Stimulated activated CD4-positive, alpha-beta T cell treated with anti-CD3 and anti-CD28 coated beads, Interleukin-15, amount 100 ng/mL, for 48 hours (primary cell): ENCODE data around the gene LDB2.
"Not testable (repeated sequence)": the region's sequence is repeated elsewhere in the genome, so short reads cannot be mapped to it uniquely, and the experiment has no call there.

ENCODE experiments used
- DNase-seq, 2 donors: peaks; one replicate each; pipeline ENCODE4 v3.0.0-alpha.2; 2020; ENCODE audit warnings: low read depth in 2 of 2

LDB2 gene

GRCh38 chr4:16544869-16545268 lies 353.6 kb downstream of the LDB2 start:
- DNase-seq, result no peak

DNA sequence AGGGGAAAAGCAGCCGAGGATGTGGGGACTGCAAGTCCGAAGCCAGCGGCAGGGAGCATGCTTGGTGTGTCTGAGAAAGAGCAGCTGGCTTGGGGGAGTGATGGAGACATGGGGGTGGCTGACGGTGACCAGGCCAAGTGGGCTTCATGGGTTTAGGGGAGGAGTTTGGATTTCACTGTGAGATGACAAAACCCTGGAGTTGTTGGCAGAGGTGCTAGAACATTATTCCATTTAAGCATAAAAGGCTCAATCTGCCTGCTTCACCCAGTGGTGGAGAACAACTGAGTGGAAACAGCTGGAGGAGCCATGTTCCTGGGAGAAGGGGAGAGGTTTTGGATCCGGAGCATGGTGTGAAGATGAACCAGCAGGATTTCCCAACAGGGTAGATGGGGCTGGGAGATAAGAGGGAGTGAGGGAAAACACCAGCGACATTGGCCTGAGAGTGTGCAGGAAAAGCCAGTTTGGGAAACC lies 354.2 kb downstream of the LDB2 start:
- DNase-seq, result no peak

GRCh38 chr4:16537926-16538325 lies 360.5 kb downstream of the LDB2 start:
- DNase-seq, result no peak

- no peak for DNase-seq
Measured at GRCh38 chr4:16532240-16532970, 366.0 kb downstream of the LDB2 start.

- no peak for DNase-seq
Measured at GRCh38 chr4:16530688-16531635, 367.5 kb downstream of the LDB2 start.

DNA sequence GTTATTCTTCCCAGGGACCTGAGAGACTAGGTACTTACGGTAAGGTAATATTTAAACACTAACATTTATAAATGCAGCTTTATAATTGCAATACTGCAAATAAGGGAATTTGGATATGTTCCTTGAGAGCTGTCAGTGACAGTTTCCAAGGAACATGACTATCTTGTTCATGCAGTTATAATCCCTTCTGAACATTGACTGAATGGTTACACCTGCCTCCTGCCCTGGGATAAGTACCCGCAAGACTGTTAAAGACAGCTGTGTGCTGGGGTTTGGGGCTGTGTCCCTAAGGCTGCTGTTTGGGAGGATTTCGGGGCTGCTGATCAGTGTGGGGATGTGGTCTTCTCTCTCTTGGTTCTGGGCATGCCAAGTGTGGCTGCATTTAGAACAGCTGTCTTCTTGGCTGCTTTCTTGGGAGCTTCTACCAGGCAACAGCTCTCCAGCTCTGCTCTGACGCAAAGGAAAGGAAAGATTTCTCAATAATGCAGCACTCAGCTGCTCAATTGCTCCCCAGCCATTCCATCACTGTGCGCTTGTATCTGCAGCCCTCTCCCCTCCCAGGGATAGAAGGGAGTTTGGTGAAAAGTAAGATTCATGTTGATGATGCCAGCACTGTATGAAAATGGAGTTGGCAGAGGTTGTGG lies 373.4 kb downstream of the LDB2 start:
- no peak for DNase-seq

GRCh38 chr4:16524406-16524805 lies 374.0 kb downstream of the LDB2 start:
- no peak for DNase-seq

GRCh38 chr4:16523526-16523925 lies 374.9 kb downstream of the LDB2 start:
- DNase-seq, result not testable (repeated sequence)

- DNase-seq, result no peak
Measured at GRCh38 chr4:16521156-16521915, 377.1 kb downstream of the LDB2 start.

DNA sequence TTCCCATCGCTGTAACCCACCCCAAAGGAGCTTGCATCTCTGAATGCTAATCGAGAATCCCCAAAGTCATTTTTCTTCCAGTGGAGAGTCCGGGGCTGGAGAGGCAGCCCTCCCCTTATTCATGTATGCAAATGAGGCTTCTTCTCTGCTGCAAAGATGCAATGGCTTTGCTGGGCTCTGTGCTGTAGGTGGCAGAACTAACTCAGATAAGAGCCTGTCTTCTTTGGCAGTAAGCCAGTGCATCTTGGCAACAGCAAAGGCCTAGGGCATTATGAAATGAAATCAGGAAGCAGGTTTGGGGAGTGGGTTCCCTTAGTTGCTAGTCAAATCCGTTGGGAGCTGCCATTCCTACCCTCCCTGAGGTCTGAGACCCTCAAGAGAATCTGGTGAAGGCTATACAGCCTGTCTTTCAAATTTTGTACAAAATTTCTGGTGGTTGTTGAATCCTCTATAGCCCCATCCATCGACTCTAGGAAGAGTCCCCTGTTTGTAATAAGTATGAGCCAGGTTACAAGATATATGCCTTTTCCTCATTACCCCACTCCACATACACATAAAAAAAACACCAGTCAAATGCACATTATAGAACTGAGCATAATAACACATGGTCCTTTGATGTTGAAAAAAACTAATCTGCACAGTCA lies 381.5 kb downstream of the LDB2 start:
- DNase-seq, result no peak

DNA sequence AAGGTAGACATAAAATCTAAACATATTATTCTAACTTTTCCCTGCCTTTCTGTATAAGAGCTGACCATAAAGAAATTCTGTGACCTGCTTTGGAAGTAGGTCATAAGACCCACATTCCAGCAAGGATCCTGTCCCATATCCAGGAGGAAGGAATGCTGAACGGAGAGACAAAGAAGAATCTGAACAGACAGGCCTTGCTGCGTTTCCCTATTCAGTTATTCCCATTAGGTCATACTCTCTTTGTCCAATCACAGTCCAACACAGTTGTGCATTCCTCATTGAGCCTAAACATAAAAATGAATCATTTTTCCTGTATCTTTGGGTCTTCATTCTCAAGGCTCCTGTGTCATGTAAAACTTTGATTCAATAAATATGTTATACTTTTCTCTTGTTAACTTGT lies 384.6 kb downstream of the LDB2 start:
- DNase-seq, result no peak

- no peak for DNase-seq
Measured at GRCh38 chr4:16508968-16509367, 389.5 kb downstream of the LDB2 start.

DNA sequence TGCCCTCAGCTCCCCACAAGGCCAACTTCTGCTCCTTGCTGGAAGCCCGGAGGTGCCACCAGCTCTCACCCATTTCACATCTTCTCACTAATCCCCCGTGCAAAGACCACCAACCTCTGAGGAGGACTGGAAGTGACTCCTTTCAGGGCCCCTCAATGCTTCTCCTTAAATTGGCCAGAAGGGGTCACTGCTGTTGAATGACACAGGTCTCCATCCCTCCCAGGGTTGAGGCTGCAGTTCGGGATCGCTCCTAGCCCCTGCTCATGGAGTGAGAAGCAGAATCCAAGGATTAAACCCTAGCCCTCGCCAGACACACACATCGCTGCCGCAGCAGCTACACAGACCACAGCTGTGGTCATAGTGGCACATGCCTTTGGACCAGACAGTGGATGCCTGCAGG lies 392.7 kb downstream of the LDB2 start:
- no peak for DNase-seq

DNA sequence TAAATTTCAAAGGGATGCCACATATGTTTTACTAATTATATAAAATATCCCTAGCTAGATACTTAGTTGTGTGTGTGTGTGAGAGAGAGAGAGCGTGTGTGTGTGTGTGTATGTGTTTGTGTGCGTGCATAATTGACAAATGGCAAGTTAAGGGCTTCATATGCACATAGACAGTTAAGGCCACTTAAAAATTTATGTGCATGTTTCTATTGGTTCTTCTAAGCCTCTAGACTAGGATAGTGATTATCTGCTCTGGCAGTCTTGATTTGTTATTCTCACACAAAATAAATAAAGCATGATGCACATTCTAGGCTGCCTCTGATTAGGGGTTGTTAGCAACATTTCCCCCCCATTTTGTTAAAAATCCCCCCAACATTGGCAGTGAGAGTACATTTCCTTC lies 393.2 kb downstream of the LDB2 start:
- no peak for DNase-seq

DNA sequence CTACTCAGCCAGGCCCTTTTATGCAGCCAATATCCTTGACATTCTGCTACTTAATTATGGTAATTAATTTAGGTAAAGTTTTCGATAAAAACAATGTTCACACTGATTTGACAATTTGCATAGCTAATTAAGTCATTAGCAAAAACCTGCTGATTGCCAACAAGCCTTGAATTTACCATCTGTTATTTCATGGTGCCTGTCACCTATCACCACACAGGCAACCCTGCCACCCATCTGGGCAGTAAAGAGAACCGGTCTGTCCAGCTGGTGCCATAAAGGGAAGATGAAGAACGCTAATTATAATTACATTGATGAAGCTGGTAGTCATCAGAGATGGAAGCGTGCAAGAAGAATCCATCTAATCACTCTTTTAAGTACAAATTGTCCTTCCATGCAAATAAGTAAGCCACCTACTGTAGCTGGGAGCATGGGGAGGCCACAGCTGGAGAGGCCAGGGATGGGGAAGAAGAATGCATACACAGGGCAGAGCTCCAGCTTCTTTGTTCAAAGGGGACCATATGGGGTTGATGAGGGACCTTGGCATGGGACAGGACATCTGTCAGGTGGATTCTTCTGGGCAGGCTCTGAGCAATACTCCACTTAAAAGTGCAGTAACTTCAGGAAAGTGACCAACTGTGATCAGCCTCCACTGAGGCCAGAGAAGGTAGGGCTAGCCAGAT lies 394.9 kb downstream of the LDB2 start:
- no peak for DNase-seq

GRCh38 chr4:16498978-16499377 lies 399.5 kb downstream of the LDB2 start:
- no peak for DNase-seq

- DNase-seq, result no peak
Measured at GRCh38 chr4:16496501-16496900, 401.9 kb downstream of the LDB2 start.

DNA sequence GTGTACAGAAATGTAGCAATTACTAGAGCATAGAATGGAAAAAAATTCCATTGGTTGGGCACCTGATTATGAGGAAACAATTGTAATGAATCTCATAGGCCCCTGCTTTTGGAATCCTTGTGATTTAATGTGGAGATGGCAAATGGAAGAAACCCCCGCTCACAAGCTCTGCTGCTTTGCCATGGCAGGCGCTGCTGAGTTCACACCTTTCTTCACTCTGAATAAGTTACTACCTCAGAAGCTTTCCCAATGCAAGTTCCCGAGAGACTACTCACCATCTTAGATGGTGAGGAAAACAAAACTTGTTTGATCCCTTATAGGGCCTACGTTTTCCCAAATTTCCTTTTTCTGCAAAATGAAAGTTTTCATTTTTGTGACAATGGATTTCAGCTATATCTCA lies 405.6 kb downstream of the LDB2 start:
- DNase-seq, result no peak

GRCh38 chr4:16489226-16489625 lies 409.2 kb downstream of the LDB2 start:
- DNase-seq, result no peak

DNA sequence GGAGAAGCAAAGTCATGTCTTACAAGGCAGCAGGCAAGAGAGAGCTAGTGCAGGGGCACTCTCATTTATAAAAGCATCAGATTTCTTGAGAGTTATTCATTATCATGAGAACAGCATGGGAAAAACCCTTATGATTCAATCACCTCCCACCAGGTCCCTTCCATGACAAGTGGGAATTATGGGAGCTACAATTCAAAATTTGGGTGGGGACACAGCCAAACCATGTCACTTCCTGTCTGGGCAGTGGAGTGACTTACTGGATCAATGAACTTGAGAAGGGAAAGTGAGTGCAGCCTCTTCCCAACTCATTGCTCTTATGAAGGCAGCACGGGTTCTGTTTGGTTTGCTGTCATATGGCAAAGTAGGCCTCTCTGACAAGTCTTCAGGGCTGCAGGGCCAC lies 410.4 kb downstream of the LDB2 start:
- DNase-seq, result no peak

- DNase-seq, result no peak
Measured at GRCh38 chr4:16484711-16485110, 413.7 kb downstream of the LDB2 start.
